H1 (cell line): ENCODE results near the gene DAND5. TPM values are rescaled to one million over a fixed set of nuclear protein-coding genes. Genes with fewer than 3 reads are reported as not detected.

Experiments
- CTCF ChIA-PET: fragments of 300-600 bp; sonication (Branson Sonifier 250); formaldehyde crosslinking; loops from one replicate; lab custom pipeline; 2021; ENCODE audit not compliant: partially characterized antibody; lab: Charles Lee
- POLR2A ChIA-PET: fragments of 300-600 bp; sonication (Branson Sonifier 250); formaldehyde crosslinking; loops from one replicate; lab custom pipeline; 2021; ENCODE audit warnings: inconsistent platforms; ENCODE audit not compliant: partially characterized antibody; lab: Charles Lee
- DNase-seq, 2 experiments: peaks; one replicate each; pipeline versions ENCODE4 v3.0.0 to v3.0.0-alpha.2; 2010 to 2022; ENCODE audit warnings: low spot score in 2 of 2, low read depth in 1 of 2, mixed read lengths in 1 of 2
- FAIRE-seq: peaks from 2 replicates; lab custom pipeline; 2011; peaks lifted over from hg19 to GRCh38; lab: Jason Lieb, UNC
- H2AFZ ChIP-seq: 2 replicates; pipeline ENCODE4 v1.8.1; 2012; ENCODE audit warnings: low read length, inconsistent platforms
- H2AK5ac ChIP-seq: 2 replicates; pipeline ENCODE4 v1.6.1; 2013; ENCODE audit warnings: low read depth, low read length
- H2BK120ac ChIP-seq: replicated peaks from 2 replicates; pipeline ENCODE3; 2013; ENCODE audit warnings: low read depth, low read length, inconsistent platforms
- H2BK12ac ChIP-seq: 2 replicates; pipeline ENCODE4 v1.6.1; 2013; ENCODE audit warnings: low read depth, low read length
- H2BK15ac ChIP-seq: 2 replicates; pipeline ENCODE4 v1.6.1; 2013; ENCODE audit warnings: low read length
- H2BK20ac ChIP-seq: 2 replicates; pipeline ENCODE4 v1.6.1; 2013; ENCODE audit warnings: low read length
- H2BK5ac ChIP-seq: 2 replicates; pipeline ENCODE4 v1.6.1; 2013; ENCODE audit warnings: low read depth, low read length
- H3K14ac ChIP-seq: 2 replicates; pipeline ENCODE4 v1.6.1; 2013; ENCODE audit warnings: inconsistent platforms; ENCODE audit not compliant: insufficient read length
- H3K18ac ChIP-seq: 2 replicates; pipeline ENCODE4 v1.6.1; 2013; ENCODE audit warnings: low read length; ENCODE audit errors: extremely low read depth
- H3K23ac ChIP-seq: 2 replicates; pipeline ENCODE4 v1.6.1; 2013; ENCODE audit warnings: inconsistent platforms; ENCODE audit not compliant: insufficient read length
- H3K23me2 ChIP-seq: 2 replicates; pipeline ENCODE4 v1.6.1; 2013; ENCODE audit warnings: low read depth, low read length
- H3K27ac ChIP-seq: 2 replicates; pipeline ENCODE4 v1.6.1; 2011; ENCODE audit warnings: low read depth, low read length, inconsistent platforms
- H3K27me3 ChIP-seq, 4 experiments: replicated peaks in 1 of 4; 1 replicate in 1 of 4; 2 replicates in 3 of 4; pipeline versions ENCODE4 v1.6.1 to v1.8.1; 2011 to 2013; ENCODE audit warnings: low read length in 3 of 4, mild to moderate bottlenecking in 3 of 4, inconsistent platforms in 2 of 4, mixed read lengths in 2 of 4, moderate library complexity in 1 of 4; ENCODE audit not compliant: control insufficient read depth in 3 of 4, insufficient read depth in 3 of 4; ENCODE audit errors: extremely low read depth in 1 of 4
- H3K36me3 ChIP-seq, 4 experiments: 2 replicates each; pipeline versions ENCODE4 v1.6.1 to v1.8.1; 2011 to 2013; ENCODE audit warnings: mild to moderate bottlenecking in 4 of 4, low read length in 3 of 4, moderate library complexity in 2 of 4, control low read depth in 1 of 4, inconsistent platforms in 1 of 4; ENCODE audit not compliant: insufficient read depth in 4 of 4, control insufficient read depth in 2 of 4
- H3K4ac ChIP-seq: replicated peaks from 2 replicates; pipeline ENCODE3; 2013; ENCODE audit warnings: low read length, low read depth, mixed read lengths, inconsistent platforms; ENCODE audit not compliant: insufficient read length
- H3K4me1 ChIP-seq, 4 experiments: replicated peaks in 1 of 4; 1 replicate in 1 of 4; 2 replicates in 3 of 4; pipeline versions ENCODE4 v1.6.1 to v1.8.1; 2011 to 2013; ENCODE audit warnings: low read length in 3 of 4, inconsistent platforms in 2 of 4, mixed read lengths in 1 of 4; ENCODE audit not compliant: insufficient read depth in 4 of 4, control insufficient read depth in 3 of 4
- H3K4me2 ChIP-seq, 2 experiments: 2 replicates each; pipeline versions ENCODE4 v1.6.1 to v1.8.1; 2011 to 2013; ENCODE audit warnings: low read depth in 2 of 2, low read length in 2 of 2, control low read depth in 1 of 2, inconsistent platforms in 1 of 2, mild to moderate bottlenecking in 1 of 2; ENCODE audit not compliant: insufficient read depth in 1 of 2
- H3K4me3 ChIP-seq, 4 experiments: fragments of 200-600, 300-600 bp in 1 of 4; sonication (generic), shearing (Covaris generic), sonication (Bioruptor Twin) in 1 of 4; 2 replicates each; pipeline versions ENCODE4 v1.5.1 to v1.8.1; 2011 to 2016; ENCODE audit warnings: low read length in 4 of 4, low read depth in 3 of 4, control low read depth in 2 of 4, inconsistent platforms in 2 of 4, mild to moderate bottlenecking in 2 of 4, mixed read lengths in 1 of 4, moderate library complexity in 1 of 4; ENCODE audit not compliant: insufficient read depth in 2 of 4; ENCODE audit errors: extremely low read depth in 1 of 4
- H3K56ac ChIP-seq: replicated peaks from 2 replicates; pipeline ENCODE3; 2013; ENCODE audit warnings: low read depth, mild to moderate bottlenecking, mixed read lengths, low read length, inconsistent platforms; ENCODE audit not compliant: insufficient read length
- H3K79me1 ChIP-seq: 2 replicates; pipeline ENCODE4 v1.6.1; 2013; ENCODE audit warnings: low read depth, low read length, control low read depth
- H3K79me2 ChIP-seq, 2 experiments: 2 replicates each; pipeline versions ENCODE4 v1.6.1 to v1.8.1; 2012 to 2013; ENCODE audit warnings: low read length in 2 of 2, mild to moderate bottlenecking in 2 of 2, inconsistent platforms in 1 of 2; ENCODE audit not compliant: insufficient read depth in 2 of 2, control insufficient read depth in 1 of 2
- H3K9ac ChIP-seq, 4 experiments: replicated peaks in 1 of 4; 1 replicate in 1 of 4; 2 replicates in 3 of 4; pipeline versions ENCODE4 v1.6.1 to v1.8.1; 2011 to 2013; ENCODE audit warnings: low read depth in 3 of 4, low read length in 3 of 4, control low read depth in 2 of 4, mild to moderate bottlenecking in 2 of 4, moderate library complexity in 2 of 4, inconsistent platforms in 1 of 4; ENCODE audit errors: extremely low read depth in 1 of 4
- H3K9me3 ChIP-seq, 2 experiments: 2 replicates each; pipeline versions ENCODE4 v1.6.1 to v1.8.1; 2012 to 2013; ENCODE audit warnings: mild to moderate bottlenecking in 2 of 2, moderate library complexity in 2 of 2, control low read depth in 1 of 2, inconsistent platforms in 1 of 2, low read depth in 1 of 2, low read length in 1 of 2, mixed read lengths in 1 of 2; ENCODE audit not compliant: insufficient read depth in 2 of 2
- H4K20me1 ChIP-seq, 2 experiments: replicated peaks in 1 of 2; 2 replicates each; pipeline versions ENCODE3 to v1.8.1; 2011 to 2013; ENCODE audit warnings: inconsistent platforms in 2 of 2, low read length in 2 of 2, mild to moderate bottlenecking in 1 of 2; ENCODE audit not compliant: insufficient read depth in 2 of 2, control insufficient read depth in 1 of 2
- H4K5ac ChIP-seq: 2 replicates; pipeline ENCODE4 v1.6.1; 2013; ENCODE audit warnings: low read length, low read depth, mixed read lengths, inconsistent platforms; ENCODE audit not compliant: insufficient read length
- H4K8ac ChIP-seq: 2 replicates; pipeline ENCODE4 v1.8.0; 2013; ENCODE audit warnings: mild to moderate bottlenecking, moderate library complexity, low read length, inconsistent platforms; ENCODE audit not compliant: insufficient read depth; ENCODE audit errors: extremely low read depth
- H4K91ac ChIP-seq: replicated peaks from 2 replicates; pipeline ENCODE3; 2013; ENCODE audit warnings: low read length, mixed read lengths, inconsistent platforms; ENCODE audit not compliant: insufficient read length
- BCL11A ChIP-seq, 2 experiments: IDR thresholded peaks; one replicate each; pipeline ENCODE4 v1.6.1; 2011; ENCODE audit warnings: low read depth in 2 of 2, low read length in 2 of 2, mild to moderate bottlenecking in 2 of 2
- GABPA ChIP-seq: IDR thresholded peaks from 2 replicates; pipeline ENCODE4 v1.6.1; 2011; ENCODE audit warnings: mild to moderate bottlenecking, low read length, moderate library complexity, borderline replicate concordance; ENCODE audit not compliant: insufficient read depth
- RAD21 ChIP-seq, 2 experiments: IDR thresholded peaks in 1 of 2; conservative IDR thresholded peaks in 1 of 2; 2 replicates each; pipeline ENCODE4 v1.6.1; 2011; ENCODE audit warnings: low read depth in 2 of 2, low read length in 2 of 2, improper control_type of control experiment in 1 of 2, inconsistent platforms in 1 of 2, mild to moderate bottlenecking in 1 of 2, moderate library complexity in 1 of 2
- RXRA ChIP-seq: IDR thresholded peaks from 2 replicates; pipeline ENCODE4 v1.6.1; 2011; ENCODE audit warnings: low read depth, mild to moderate bottlenecking, low read length, moderate library complexity; ENCODE audit not compliant: insufficient read depth
- WGBS, 2 experiments: shearing (Covaris generic) in 1 of 2; methylation state at CpG; one replicate each; pipeline versions ENCODE4 v1.1.6 to v1.1.7; 2013 to 2015; ENCODE audit warnings: low lambda C conversion rate in 2 of 2, mixed read lengths in 2 of 2, inconsistent platforms in 1 of 2, low coverage in 1 of 2, missing lambda C conversion rate in 1 of 2; ENCODE audit not compliant: insufficient replicate concordance in 2 of 2, insufficient coverage in 1 of 2, insufficient read length in 1 of 2; ENCODE audit errors: extremely low coverage in 1 of 2, missing lambda C conversion rate in 1 of 2; 5-methylcytosine and 5-hydroxymethylcytosine counted together
- polyA plus RNA-seq, 7 experiments: library from polyadenylated mRNA; depleted of rRNA in 3 of 7; stranded (reverse) in 5 of 7; unstranded in 2 of 7; fragments of >200 nt in 5 of 7; fragments of 200-250 nt in 2 of 7; gene quantifications; 1 replicate in 5 of 7; 2 replicates in 1 of 7; 4 replicates in 1 of 7; pipeline versions ENCODE4 v1.2.1 to v1.2.3, GENCODE V29; 2011 to 2013; ENCODE audit warnings: missing spikeins in 2 of 7, mixed read lengths in 2 of 7
- total RNA-seq: library from RNA; stranded (reverse); fragmentation: NEBNext Ultra II Directional; extraction: Animal tissue kit (Norgen Biotek cat#: 25700); gene quantifications from 2 replicates; pipeline ENCODE4 v1.2.1, GENCODE V29; 2021

Gene DAND5
- total and polyA plus RNA-seq, 2 of the 8 experiments (the other 6 are each of a cell fraction or from before 2014, with no cell fraction given): 0.14 to 0.17 TPM

DNA sequence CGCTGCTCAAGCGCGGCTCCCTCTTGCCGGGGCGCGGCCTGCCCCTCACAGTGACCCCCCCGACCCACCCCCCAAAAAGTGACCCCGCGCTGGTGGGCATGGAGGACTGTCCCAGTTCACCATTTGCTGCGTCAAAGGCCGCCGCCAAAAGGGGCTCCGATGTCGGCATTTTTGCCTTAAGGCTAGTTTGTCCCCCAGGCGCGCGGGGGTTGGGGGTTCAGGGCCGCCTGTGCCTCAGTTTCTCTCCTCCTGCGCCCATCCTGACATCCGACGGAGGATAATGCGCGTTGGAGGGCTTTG, 43.0 kb downstream of the DAND5 start:
- peak overlapping the region in 1 of 4 experiments; percentile 37; a peak in 1 of 8 replicates for H3K4me3 ChIP-seq
- no peak overlapping the region for H2BK20ac ChIP-seq
- H3K23me2 ChIP-seq: peaks cover 2% of the 10 kb centered on the region; the same call in 1 of the 2 replicates
- no peak overlapping the region for H3K18ac ChIP-seq
- H3K14ac ChIP-seq: no peak overlapping the region
- no peak overlapping the region for H2BK5ac ChIP-seq
- H4K8ac ChIP-seq: no peak overlapping the region
- no peaks in the 10 kb centered on the region for H3K79me2 ChIP-seq
- no peak overlapping the region for H3K4ac ChIP-seq
- peaks cover 0 to 8% of the 10 kb centered on the region in 2 experiments; a peak in 2 of 4 replicates for H3K9me3 ChIP-seq
- peak overlapping the region; percentile 75 for H2BK12ac ChIP-seq
- H3K4me2 ChIP-seq: peak overlapping the region; percentile 47 to 77; a peak in 2 of 4 replicates
- H3K56ac ChIP-seq: no peak overlapping the region
- no peak overlapping the region for H4K91ac ChIP-seq
- no peak overlapping the region for H2BK120ac ChIP-seq
- H3K27ac ChIP-seq: no peak overlapping the region
- H3K23ac ChIP-seq: no peak overlapping the region
- no peak overlapping the region for H4K5ac ChIP-seq
- no peak overlapping the region for H2AFZ ChIP-seq
- no peak for DNase-seq
- TF ChIP-seq RAD21 (IDR thresholded peaks at IDR 0.05 in 1 of 2, conservative IDR thresholded peaks at IDR 0.05 in 1 of 2; ENCODE audit: low read depth in 2 of 2, low read length in 2 of 2): no peak
- no peak for TF ChIP-seq BCL11A (IDR thresholded peaks at IDR 0.05; ENCODE audit: low read depth in 2 of 2, low read length in 2 of 2)
- TF ChIP-seq RXRA: no peak
- no peak for TF ChIP-seq GABPA
- 8% methylated on average over 14 of the region's 23 CpGs; no CpG with 5 or more reads in 1 of the 2 experiments for WGBS, 2 experiments
- no peak overlapping the region for H2AK5ac ChIP-seq
- no peaks in the 10 kb centered on the region for H3K79me1 ChIP-seq
- peak overlapping the region; percentile 95; the same call in 1 of the 2 replicates for H2BK15ac ChIP-seq
- peaks cover 0 to 5% (median 0%) of the 10 kb centered on the region in 4 experiments; a peak in 1 of 8 replicates for H3K36me3 ChIP-seq
- CTCF ChIA-PET: interaction anchor here (1.4 to 7.7 kb wide), 3 partner anchors 14 to 82 kb away, joined by 3 to 82 read pairs (median 15); no protein-coding TSS in a partner anchor
- POLR2A ChIA-PET: no interaction called here
- no peak overlapping the region for H3K9ac ChIP-seq
- peaks cover 92 to 100% (median 100%) of the 10 kb centered on the region in 4 experiments for H3K27me3 ChIP-seq
- H4K20me1 ChIP-seq: peaks cover 2 to 23% of the 10 kb centered on the region in 2 experiments
- FAIRE-seq: no peak
- peaks cover 5 to 36% (median 28%) of the 10 kb centered on the region in 4 experiments for H3K4me1 ChIP-seq
